Endothelial cell of umbilical vein (primary cell): ENCODE data around the gene KCND2. TPM values are rescaled to one million over a fixed set of nuclear protein-coding genes. Genes with fewer than 3 reads are reported as not detected.

ENCODE experiments used
- BruUV-seq: library from RNA; stranded (reverse); fragments of 400-500 nt; replicated peaks from 2 replicates; lab custom pipeline; 2021; lab: Mats Ljungman, UMichigan
- CTCF ChIA-PET: fragments of 300-600, 350-600 bp; sonication (Branson Sonifier 250); formaldehyde crosslinking; loops from one replicate; lab custom pipeline; 2021; ENCODE audit warnings: antibody characterized with exemption, inconsistent platforms; lab: Charles Lee
- POLR2A ChIA-PET: fragments of 300-600, 350-600 bp; sonication (Branson Sonifier 250); formaldehyde crosslinking; loops from one replicate; lab custom pipeline; 2021; ENCODE audit warnings: antibody characterized with exemption, inconsistent platforms; lab: Charles Lee
- DNase-seq: peaks from one replicate; pipeline ENCODE4 v3.0.0-alpha.2; 2011; ENCODE audit warnings: low read depth, low spot score
- FAIRE-seq: peaks from 2 replicates; lab custom pipeline; 2011; peaks lifted over from hg19 to GRCh38; lab: Jason Lieb, UNC
- H2AFZ ChIP-seq: 2 replicates; pipeline ENCODE4 v1.6.0; 2012; ENCODE audit warnings: low read depth, low read length, control low read depth, inconsistent platforms
- H3K27ac ChIP-seq: 2 replicates; pipeline ENCODE4 v1.5.1; 2011; ENCODE audit warnings: low read depth, mild to moderate bottlenecking, control low read depth, low read length, moderate library complexity; ENCODE audit not compliant: insufficient read depth
- H3K27me3 ChIP-seq, 2 experiments: 2 replicates each; pipeline versions ENCODE4 v1.6.0 to v1.6.1; 2011; ENCODE audit warnings: low read length in 2 of 2, mixed read lengths in 1 of 2; ENCODE audit not compliant: control insufficient read depth in 2 of 2, insufficient read depth in 2 of 2
- H3K36me3 ChIP-seq, 2 experiments: 2 replicates in 1 of 2; 3 replicates in 1 of 2; pipeline ENCODE4 v1.5.1; 2011; ENCODE audit warnings: low read length in 2 of 2, mild to moderate bottlenecking in 1 of 2, moderate library complexity in 1 of 2; ENCODE audit not compliant: control insufficient read depth in 2 of 2, insufficient read depth in 2 of 2; ENCODE audit errors: extremely low read depth in 1 of 2
- H3K4me1 ChIP-seq: 3 replicates; pipeline ENCODE4 v1.5.1; 2011; ENCODE audit warnings: mild to moderate bottlenecking, low read length; ENCODE audit not compliant: control insufficient read depth, insufficient read depth; ENCODE audit errors: extremely low read depth
- H3K4me2 ChIP-seq: 2 replicates; pipeline ENCODE4 v1.6.1; 2011; ENCODE audit warnings: low read length, control low read depth, mixed read lengths; ENCODE audit not compliant: insufficient read depth
- H3K4me3 ChIP-seq, 3 experiments: fragments of 200-600 bp in 1 of 3; sonication (generic), shearing (Covaris generic) in 1 of 3; replicated peaks in 1 of 3; 2 replicates each; pipeline ENCODE4 v1.5.1; 2011 to 2016; ENCODE audit warnings: control low read depth in 3 of 3, low read length in 3 of 3, mild to moderate bottlenecking in 2 of 3, inconsistent platforms in 1 of 3, low read depth in 1 of 3, moderate library complexity in 1 of 3; ENCODE audit not compliant: insufficient read depth in 1 of 3
- H3K79me2 ChIP-seq: 2 replicates; pipeline ENCODE4 v1.6.0; 2012; ENCODE audit warnings: low read length, inconsistent platforms; ENCODE audit not compliant: control insufficient read depth, insufficient read depth
- H3K9ac ChIP-seq: replicated peaks from 2 replicates; pipeline ENCODE3; 2011; ENCODE audit warnings: low read length, control low read depth; ENCODE audit not compliant: insufficient read depth; ENCODE audit errors: extremely low read depth
- H3K9me1 ChIP-seq: replicated peaks from 3 replicates; pipeline ENCODE4 v1.6.0; 2011; ENCODE audit warnings: mild to moderate bottlenecking, low read length; ENCODE audit not compliant: control insufficient read depth, insufficient read depth; ENCODE audit errors: extremely low read depth
- H3K9me3 ChIP-seq: replicated peaks from 2 replicates; pipeline ENCODE4 v1.5.1; 2012; ENCODE audit warnings: low read length, inconsistent platforms; ENCODE audit not compliant: control insufficient read depth, insufficient read depth
- H4K20me1 ChIP-seq: replicated peaks from 2 replicates; pipeline ENCODE3; 2011; ENCODE audit warnings: mild to moderate bottlenecking, low read length; ENCODE audit not compliant: control insufficient read depth, insufficient read depth; ENCODE audit errors: extremely low read depth
- CTCF ChIP-seq, 2 donors: IDR thresholded peaks; 1 replicate in 1 of 2; 2 replicates in 1 of 2; pipeline ENCODE4 v1.5.1; 2011; ENCODE audit warnings: low read length in 2 of 2, mild to moderate bottlenecking in 2 of 2, moderate library complexity in 2 of 2, control low read depth in 1 of 2, inconsistent platforms in 1 of 2, low read depth in 1 of 2; ENCODE audit not compliant: insufficient read depth in 1 of 2; ENCODE audit errors: extremely low read depth in 1 of 2
- EZH2 ChIP-seq: IDR thresholded peaks from 2 replicates; pipeline ENCODE4 v1.6.1; 2012; ENCODE audit warnings: borderline replicate concordance, low read depth, mild to moderate bottlenecking, moderate library complexity, low read length, inconsistent platforms; ENCODE audit not compliant: severe bottlenecking
- FOS ChIP-seq: IDR thresholded peaks from 2 replicates; pipeline ENCODE4 v1.6.1; 2011; ENCODE audit warnings: mild to moderate bottlenecking, low read length, moderate library complexity, borderline replicate concordance; ENCODE audit not compliant: insufficient read depth
- GATA2 ChIP-seq: IDR thresholded peaks from 2 replicates; pipeline ENCODE4 v1.7.0; 2011; ENCODE audit warnings: low read depth, mild to moderate bottlenecking, moderate library complexity, mixed read lengths, low read length; ENCODE audit not compliant: insufficient read length, insufficient read depth
- JUN ChIP-seq: IDR thresholded peaks from 2 replicates; pipeline ENCODE4 v1.6.1; 2011; ENCODE audit warnings: borderline replicate concordance, low read depth; ENCODE audit not compliant: insufficient read length, insufficient read depth
- MAX ChIP-seq: IDR thresholded peaks from 2 replicates; pipeline ENCODE4 v1.6.1; 2011; ENCODE audit not compliant: insufficient read depth, insufficient read length
- MYC ChIP-seq: IDR thresholded peaks from one replicate; pipeline ENCODE4 v1.6.1; 2011; ENCODE audit warnings: mild to moderate bottlenecking, low read depth, low read length
- POLR2A ChIP-seq: IDR thresholded peaks from 2 replicates; pipeline ENCODE4 v1.6.1; 2012; ENCODE audit warnings: low read depth, mild to moderate bottlenecking, control low read depth, low read length
- POLR2AphosphoS5 ChIP-seq: IDR thresholded peaks from 2 replicates; pipeline ENCODE4 v1.6.1; 2012; ENCODE audit warnings: low read depth, mild to moderate bottlenecking, control low read depth, low read length, moderate library complexity; ENCODE audit not compliant: insufficient read depth
- dilution Hi-C: fragments of 300-500 bp; cut with MboI; formaldehyde crosslinking; loops from one replicate; pipeline ENCODE4 v1.15.0; 2019; ENCODE audit warnings: low sequenced_read_pairs; ENCODE audit not compliant: extremely low pct_ligation_motif_present
- intact Hi-C: fragments of 100-400 bp; cut with micrococcal nuclease; formaldehyde crosslinking; loops from one replicate; pipeline ENCODE4 v1.10.0; 2022
- polyA plus RNA-seq, 4 experiments: library from polyadenylated mRNA; depleted of rRNA in 3 of 4; stranded (reverse) in 3 of 4; unstranded in 1 of 4; fragments of >200 nt; gene quantifications; 2 replicates each; pipeline versions ENCODE4 v1.2.1 to v1.2.3, GENCODE V29; 2011 to 2012; ENCODE audit warnings: missing spikeins in 1 of 4
- total RNA-seq: library from RNA; stranded (reverse); gene quantifications from 2 replicates; pipeline ENCODE4 v1.2.3, GENCODE V29; 2021

The KCND2 gene
- total and polyA plus RNA-seq, 2 donors (not counting 3 experiments of a cell fraction or from before 2014, with no cell fraction given) = not detected

- H3K27ac ChIP-seq = no peak overlapping the region
- H3K27me3 ChIP-seq = peaks cover 3 to 6% of the 10 kb centered on the region in 2 experiments
- intact Hi-C loops = loop anchor here (1.0 to 10.0 kb wide), 5 partner anchors 216 to 1454 kb away; partner anchors contain the start of gene KCND2
- dilution Hi-C loops = no loop called here
- peaks cover 2% of the 10 kb centered on the region for H3K4me1 ChIP-seq
- FAIRE-seq (no peak), DNase-seq (no peak)
- no peaks in the 10 kb centered on the region for H3K9me1 ChIP-seq
- POLR2A ChIA-PET = no interaction called here
- H3K79me2 ChIP-seq = no peaks in the 10 kb centered on the region
- H3K4me3 ChIP-seq = no peak overlapping the region
- H3K9ac ChIP-seq = no peak overlapping the region
- no peaks in the 10 kb centered on the region for H3K36me3 ChIP-seq
- H3K4me2 ChIP-seq = peak overlapping the region; percentile 47
- H2AFZ ChIP-seq = peak overlapping the region; percentile 66
- TF ChIP-seq MAX (no peak), FOS (no peak), POLR2A (no peak), JUN (no peak), CTCF (IDR thresholded peaks at IDR 0.05; ENCODE audit: extremely low read depth in 1 of 2, insufficient read depth in 1 of 2, low read depth in 1 of 2, low read length in 2 of 2) (no peak), EZH2 (no peak), POLR2AphosphoS5 (no peak), GATA2 (no peak), MYC (no peak)
- BruUV-seq = no TSS peak
- no peaks in the 10 kb centered on the region for H4K20me1 ChIP-seq
- CTCF ChIA-PET = interaction anchor here (0.6 to 5.1 kb wide), 34 partner anchors 9 to 1453 kb away, joined by 3 to 71 read pairs (median 4); partner anchors contain the start of gene ING3
- no peaks in the 10 kb centered on the region for H3K9me3 ChIP-seq
These were observed 452.0 kb downstream of the KCND2 start for GRCh38 chr7:120724955-120725354.
